GM18867 (cell line): ENCODE measurements around the gene ECSIT.
"Not testable (repeated sequence)": the region's sequence is repeated elsewhere in the genome, so short reads cannot be mapped to it uniquely, and the experiment has no call there.

Experiments used
- ATAC-seq: cut with Tn5 transposase; IDR thresholded peaks from one replicate; pipeline ENCODE4 v1.9.1; 2021; ENCODE audit warnings: mild to moderate bottlenecking, moderate library complexity; ENCODE audit not compliant: unreplicated experiment

ECSIT gene

GRCh38 chr19:11528551-11529341 is at the start of gene ECSIT:
TSS of gene ECSIT (minus strand) at chr19:11529134. CDS start at chr19:11519170, 9,964 bp downstream.
- peak; percentile 94 for ATAC-seq

- no peak for ATAC-seq
Measured at GRCh38 chr19:11577451-11578257, 48.7 kb upstream of the ECSIT start, which contains the start of gene ACP5. TSS of gene ACP5 (minus strand) at chr19:11577645. CDS start at chr19:11577317, 328 bp downstream.

- no peak for ATAC-seq
Measured at GRCh38 chr19:11576227-11576626, 47.3 kb upstream of the ECSIT start.

GRCh38 chr19:11574689-11575088 is 45.8 kb upstream of the ECSIT start:
- no peak for ATAC-seq

- ATAC-seq: not testable (repeated sequence)
Measured at GRCh38 chr19:11573763-11574162, 44.8 kb upstream of the ECSIT start.

- not testable (repeated sequence) for ATAC-seq
Measured at GRCh38 chr19:11573354-11573753, 44.4 kb upstream of the ECSIT start.

GRCh38 chr19:11570039-11570462 is 41.1 kb upstream of the ECSIT start:
- ATAC-seq: no peak

GRCh38 chr19:11566164-11566563 is 37.2 kb upstream of the ECSIT start:
- no peak for ATAC-seq

GRCh38 chr19:11565649-11565980 is 36.7 kb upstream of the ECSIT start:
- ATAC-seq: not testable (repeated sequence)

- ATAC-seq: not testable (repeated sequence)
Measured at GRCh38 chr19:11564082-11564807, 35.3 kb upstream of the ECSIT start.

GRCh38 chr19:11563532-11563931 is 34.6 kb upstream of the ECSIT start:
- ATAC-seq: no peak

GRCh38 chr19:11560404-11561051 is 31.6 kb upstream of the ECSIT start:
- peak; percentile 41 for ATAC-seq

GRCh38 chr19:11558881-11559828 is 30.2 kb upstream of the ECSIT start, which contains the start of gene ELOF1:
TSS of gene ELOF1 (minus strand) at chr19:11559230. CDS start at chr19:11554347, 4,883 bp downstream.
- ATAC-seq: peak; percentile 75

- no peak for ATAC-seq
Measured at GRCh38 chr19:11556634-11557420, 27.9 kb upstream of the ECSIT start.

- ATAC-seq: no peak
Measured at GRCh38 chr19:11555246-11555645, 26.3 kb upstream of the ECSIT start.

- ATAC-seq: no peak
Measured at GRCh38 chr19:11554160-11554559, 25.2 kb upstream of the ECSIT start.

- no peak for ATAC-seq
Measured at GRCh38 chr19:11552666-11553372, 23.9 kb upstream of the ECSIT start.

- no peak for ATAC-seq
Measured at GRCh38 chr19:11551603-11552235, 22.8 kb upstream of the ECSIT start.
